Vagina (tissue), 2 donors: ENCODE data around the gene TPST2. TPM values are rescaled to one million over a fixed set of nuclear protein-coding genes. Genes with fewer than 3 reads are reported as not detected.
A peak's percentile ranks its signal among the peaks of the same experiment; 100 is the strongest.

Experiments
- DNase-seq, 2 donors: peaks; one replicate each; pipeline ENCODE4 v3.0.0-alpha.2; 2017; ENCODE audit errors: extremely low spot score in 2 of 2
- H3K27ac ChIP-seq: fragments of 200-600 bp; sonication (generic); one replicate; pipeline ENCODE4 v1.5.1; 2019
- H3K27me3 ChIP-seq: fragments of 200-600 bp; sonication (generic); one replicate; pipeline ENCODE4 v1.5.1; 2019
- H3K36me3 ChIP-seq, 2 donors: fragments of 200-600 bp; sonication (generic); one replicate each; pipeline ENCODE4 v1.5.1; 2017 to 2019
- H3K4me1 ChIP-seq: fragments of 200-600 bp; sonication (generic); one replicate; pipeline ENCODE4 v1.5.1; 2019
- H3K4me3 ChIP-seq, 2 donors: fragments of 200-600 bp; sonication (generic); 1 replicate in 1 of 2; 2 replicates in 1 of 2; pipeline ENCODE4 v1.5.1; 2016 to 2019
- H3K9me3 ChIP-seq: fragments of 200-600 bp; sonication (generic); one replicate; pipeline ENCODE4 v1.5.1; 2019
- POLR2A ChIP-seq, 2 donors: fragments of 450-650 bp; IDR thresholded peaks; one replicate each; pipeline ENCODE4 v1.6.1; 2017; ENCODE audit warnings: antibody characterized with exemption in 2 of 2, mild to moderate bottlenecking in 2 of 2, moderate library complexity in 2 of 2
- POLR2AphosphoS5 ChIP-seq, 2 donors: sonication (generic); formaldehyde crosslinking; IDR thresholded peaks; one replicate each; pipeline ENCODE4 v1.9.0; 2017; ENCODE audit warnings: antibody characterized with exemption in 2 of 2, mild to moderate bottlenecking in 2 of 2, low read depth in 1 of 2; ENCODE audit not compliant: insufficient read depth in 1 of 2
- intact Hi-C: fragments of 100-400 bp; cut with DNase I; formaldehyde crosslinking; loops from one replicate; pipeline ENCODE4 v1.15.1; 2023
- total RNA-seq: library from RNA; depleted of rRNA; stranded (reverse); fragments of >200 nt; gene quantifications from one replicate; pipeline ENCODE4 v1.2.3, GENCODE V29; 2016
- TF ChIP-seq, protein P1 (sequence below), 3 experiments: fragments of 450-650 bp in 2 of 3; fragments of 200-600 bp in 1 of 3; sonication (generic) in 1 of 3; IDR thresholded peaks; one replicate each; pipeline ENCODE4 v1.5.1; 2017 to 2019; ENCODE audit warnings: antibody characterized with exemption in 3 of 3, mild to moderate bottlenecking in 2 of 3, moderate library complexity in 2 of 3

Gene TPST2
- total RNA-seq, 1 donor from 2014 or later = 96.3 TPM

DNA sequence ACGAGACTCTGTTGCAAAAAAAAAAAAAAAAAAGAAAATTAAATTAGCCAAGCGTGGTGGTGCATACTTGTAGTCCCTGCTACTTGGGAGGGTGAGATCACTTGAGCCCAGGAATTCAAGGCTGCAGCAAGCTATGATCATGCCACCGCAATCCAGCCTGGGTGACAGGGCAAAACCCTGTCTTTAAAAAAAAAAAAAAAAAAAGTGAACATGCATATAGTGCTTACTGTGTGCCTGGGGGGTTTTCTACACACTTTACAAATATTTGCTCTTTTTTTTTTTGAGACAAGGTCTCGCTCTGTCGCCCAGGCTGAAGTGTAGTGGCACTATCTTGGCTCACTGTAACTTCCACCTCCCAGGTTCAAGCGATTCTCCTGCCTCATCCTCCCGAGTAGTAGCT is 12.9 kb downstream of the TPST2 start:
- peaks cover 0 to 7% of the 10 kb centered on the region in 2 donors for H3K36me3 ChIP-seq
- DNase-seq = no peak
- H3K9me3 ChIP-seq = no peaks in the 10 kb centered on the region
- no peak overlapping the region for H3K27ac ChIP-seq
- TF ChIP-seq, protein P1, sequence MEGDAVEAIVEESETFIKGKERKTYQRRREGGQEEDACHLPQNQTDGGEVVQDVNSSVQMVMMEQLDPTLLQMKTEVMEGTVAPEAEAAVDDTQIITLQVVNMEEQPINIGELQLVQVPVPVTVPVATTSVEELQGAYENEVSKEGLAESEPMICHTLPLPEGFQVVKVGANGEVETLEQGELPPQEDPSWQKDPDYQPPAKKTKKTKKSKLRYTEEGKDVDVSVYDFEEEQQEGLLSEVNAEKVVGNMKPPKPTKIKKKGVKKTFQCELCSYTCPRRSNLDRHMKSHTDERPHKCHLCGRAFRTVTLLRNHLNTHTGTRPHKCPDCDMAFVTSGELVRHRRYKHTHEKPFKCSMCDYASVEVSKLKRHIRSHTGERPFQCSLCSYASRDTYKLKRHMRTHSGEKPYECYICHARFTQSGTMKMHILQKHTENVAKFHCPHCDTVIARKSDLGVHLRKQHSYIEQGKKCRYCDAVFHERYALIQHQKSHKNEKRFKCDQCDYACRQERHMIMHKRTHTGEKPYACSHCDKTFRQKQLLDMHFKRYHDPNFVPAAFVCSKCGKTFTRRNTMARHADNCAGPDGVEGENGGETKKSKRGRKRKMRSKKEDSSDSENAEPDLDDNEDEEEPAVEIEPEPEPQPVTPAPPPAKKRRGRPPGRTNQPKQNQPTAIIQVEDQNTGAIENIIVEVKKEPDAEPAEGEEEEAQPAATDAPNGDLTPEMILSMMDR (IDR thresholded peaks at IDR 0.05) = no peak
- TF ChIP-seq POLR2AphosphoS5 (IDR thresholded peaks at IDR 0.05; ENCODE audit: insufficient read depth in 1 of 2, low read depth in 1 of 2) (no peak), POLR2A (IDR thresholded peaks at IDR 0.05) (no peak)
- H3K4me1 ChIP-seq = peaks cover 4% of the 10 kb centered on the region
- intact Hi-C loops = no loop called here
- H3K4me3 ChIP-seq = no peak overlapping the region
- H3K27me3 ChIP-seq = no peaks in the 10 kb centered on the region

DNA sequence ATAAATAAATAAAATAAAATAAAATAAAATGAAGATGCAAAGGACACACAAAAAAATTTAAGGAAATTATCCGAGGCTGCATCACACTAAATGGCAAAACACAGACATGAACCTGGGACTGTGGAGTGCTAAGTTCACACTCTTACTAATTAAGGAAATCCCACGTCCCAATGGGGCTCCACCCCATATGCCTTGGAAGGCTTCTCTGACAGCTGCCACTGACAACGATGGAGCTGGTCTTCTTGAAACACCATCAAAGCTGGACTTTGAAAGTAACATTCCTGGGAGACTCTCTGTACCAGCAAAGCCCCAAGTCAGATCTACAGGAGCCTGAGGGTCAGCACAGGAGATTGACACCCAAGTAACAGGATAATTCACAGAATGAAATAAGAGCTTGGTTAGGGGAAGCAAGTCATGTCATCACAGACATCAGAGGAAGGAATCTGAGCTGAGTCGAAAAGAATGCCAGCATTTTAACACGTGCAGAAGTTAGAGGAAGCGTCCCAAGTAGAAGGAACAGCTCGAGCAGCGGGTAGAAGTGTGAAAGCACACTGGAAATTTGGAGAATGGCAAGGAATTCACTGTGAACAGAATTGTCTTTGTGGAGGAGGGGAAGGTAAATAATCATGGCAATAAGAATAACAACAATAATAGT is 13.8 kb downstream of the TPST2 start:
- TF ChIP-seq, protein P1 (IDR thresholded peaks at IDR 0.05) = no peak
- TF ChIP-seq POLR2AphosphoS5 (IDR thresholded peaks at IDR 0.05; ENCODE audit: insufficient read depth in 1 of 2, low read depth in 1 of 2) (no peak), POLR2A (IDR thresholded peaks at IDR 0.05) (no peak)
- no peak overlapping the region for H3K27ac ChIP-seq
- no peaks in the 10 kb centered on the region for H3K9me3 ChIP-seq
- H3K36me3 ChIP-seq = no peaks in the 10 kb centered on the region
- DNase-seq = no peak
- peaks cover 4% of the 10 kb centered on the region for H3K4me1 ChIP-seq
- H3K27me3 ChIP-seq = no peaks in the 10 kb centered on the region
- H3K4me3 ChIP-seq = no peak overlapping the region
- intact Hi-C loops = no loop called here

DNA sequence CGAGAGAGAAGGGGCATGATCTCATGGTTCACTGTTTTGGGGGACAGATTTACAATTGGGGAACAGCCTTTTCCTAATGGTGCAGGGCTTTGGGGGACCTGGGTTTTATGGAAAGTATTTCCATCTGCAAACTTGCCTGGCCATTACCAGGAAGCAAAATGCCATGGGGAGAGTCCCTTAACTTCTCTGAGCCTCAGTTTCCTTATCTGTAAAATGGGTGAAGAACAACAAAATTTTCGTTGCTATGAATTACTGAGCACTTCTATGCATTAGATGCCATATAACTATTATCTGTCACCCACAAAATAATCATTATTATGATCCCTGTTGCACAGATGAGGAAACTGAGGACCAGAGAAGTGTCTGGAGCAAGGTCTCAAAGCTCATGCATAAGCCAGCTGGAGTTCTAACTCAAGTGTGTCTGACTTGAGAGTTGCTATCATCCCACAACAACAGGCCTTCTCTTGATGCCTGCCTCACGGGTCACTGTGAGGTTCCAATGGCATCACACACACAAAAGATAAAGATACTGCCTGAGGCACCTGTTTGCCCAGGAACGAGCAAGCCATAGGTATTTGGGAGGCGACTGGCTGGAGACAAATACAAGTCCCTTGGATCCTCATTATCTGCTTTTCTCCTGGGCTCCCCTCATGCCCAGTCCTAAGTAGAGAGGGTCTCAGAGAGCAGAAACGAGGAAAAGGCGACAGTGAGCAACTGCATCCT is 15.8 kb downstream of the TPST2 start:
- no peak for TF ChIP-seq POLR2A (IDR thresholded peaks at IDR 0.05)
- TF ChIP-seq, protein P1 (IDR thresholded peaks at IDR 0.05) = no peak
- TF ChIP-seq POLR2AphosphoS5 (IDR thresholded peaks at IDR 0.05; ENCODE audit: insufficient read depth in 1 of 2, low read depth in 1 of 2) = no peak
- Histone ChIP-seq H3K4me1 (no peaks in the 10 kb centered on the region), H3K27me3 (no peaks in the 10 kb centered on the region), H3K27ac (no peak overlapping the region), H3K36me3 (no peaks in the 10 kb centered on the region), H3K9me3 (no peaks in the 10 kb centered on the region), H3K4me3 (no peak overlapping the region)
- no peak for DNase-seq
- intact Hi-C loops = no loop called here

DNA sequence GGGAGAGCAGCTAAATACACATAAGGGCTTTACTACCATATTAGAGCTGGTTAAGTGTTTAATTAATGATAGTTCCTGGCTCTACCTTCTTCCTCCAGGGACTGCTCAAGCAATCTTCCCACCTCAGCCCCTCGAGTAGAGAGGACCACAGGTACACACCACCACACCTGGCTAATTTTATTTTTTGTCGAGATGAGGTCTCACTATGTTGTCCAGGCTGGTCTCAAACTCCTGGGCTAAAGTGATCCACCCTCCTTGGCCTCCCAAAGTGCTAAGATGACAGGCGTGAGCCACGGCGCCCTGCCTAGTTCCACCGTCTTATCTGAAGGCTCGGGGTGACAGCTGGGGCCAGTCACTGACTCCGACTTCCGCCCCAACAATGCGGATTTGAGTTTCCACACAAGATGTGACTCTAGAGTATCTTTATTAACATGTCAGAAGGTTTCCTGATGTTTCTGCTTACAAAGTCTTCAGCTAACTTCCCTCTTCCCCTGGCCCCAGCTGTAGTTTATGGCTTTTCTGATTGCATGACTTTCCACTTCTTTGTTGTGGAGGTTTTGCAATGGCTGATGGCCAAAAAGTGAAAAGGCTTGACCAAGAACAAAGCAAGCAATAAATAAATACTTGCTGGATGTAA is 16.8 kb downstream of the TPST2 start:
- TF ChIP-seq, protein P1 (IDR thresholded peaks at IDR 0.05) = no peak
- TF ChIP-seq POLR2A (IDR thresholded peaks at IDR 0.05) (no peak), POLR2AphosphoS5 (IDR thresholded peaks at IDR 0.05; ENCODE audit: insufficient read depth in 1 of 2, low read depth in 1 of 2) (peak in 1 of 2 donors; percentile 57)
- H3K4me1 ChIP-seq = no peaks in the 10 kb centered on the region
- no peaks in the 10 kb centered on the region for H3K9me3 ChIP-seq
- intact Hi-C loops = no loop called here
- no peaks in the 10 kb centered on the region for H3K36me3 ChIP-seq
- no peak overlapping the region for H3K27ac ChIP-seq
- no peaks in the 10 kb centered on the region for H3K27me3 ChIP-seq
- DNase-seq = no peak
- H3K4me3 ChIP-seq = no peak overlapping the region
